ENCODE results near the gene ECE1. TPM values are rescaled to one million over a fixed set of nuclear protein-coding genes. Genes with fewer than 3 reads are reported as not detected.

Gene ECE1
- total and polyA plus RNA-seq, 2 of the 13 experiments (the other 11 are each of a cell fraction or from before 2014, with no cell fraction given), result 13.5 to 21.2 TPM

GRCh38 chr1:21329209-21329844 is 39.1 kb upstream of the ECE1 start (continued):
- TF ChIP-seq NCOR1 (IDR thresholded peaks at IDR 0.05; ENCODE audit: borderline replicate concordance, low read length) (peak; percentile 85; the same call in 1 of the 2 replicates), ZSCAN29 (CRISPR knock-in tag; conservative IDR thresholded peaks at IDR 0.05) (peak; percentile 78; the same call in 1 of the 2 replicates), ZBTB33 (CRISPR knock-in tag; IDR thresholded peaks at IDR 0.05) (peak; percentile 56; the same call in 1 of the 2 replicates), RARA (CRISPR knock-in tag; IDR thresholded peaks at IDR 0.05) (peak; percentile 91), THAP7 (CRISPR knock-in tag; IDR thresholded peaks at IDR 0.05) (no peak), GATAD1 (CRISPR knock-in tag; IDR thresholded peaks at IDR 0.05) (peak; percentile 67), KDM3A (CRISPR knock-in tag; IDR thresholded peaks at IDR 0.05; ENCODE audit: low read depth) (peak; percentile 54; the same call in 1 of the 2 replicates), NFIC (IDR thresholded peaks at IDR 0.05; ENCODE audit: low read length) (peak; percentile 51; the same call in 1 of the 2 replicates), ZFP1 (CRISPR knock-in tag; IDR thresholded peaks at IDR 0.05) (no peak), NCOA5 (CRISPR knock-in tag; IDR thresholded peaks at IDR 0.05) (no peak), ZNF335 (CRISPR knock-in tag; IDR thresholded peaks at IDR 0.05) (0 out of 2 replicates have a peak, but pooled peaks have one; percentile 37), KDM1A (CRISPR knock-in tag; IDR thresholded peaks at IDR 0.05) (peak; percentile 60; the same call in 1 of the 2 replicates), HIC2 (CRISPR knock-in tag; IDR thresholded peaks at IDR 0.05; ENCODE audit: low read depth) (0 out of 2 replicates have a peak, but pooled peaks have one; percentile 37), AHDC1 (CRISPR knock-in tag; IDR thresholded peaks at IDR 0.05; ENCODE audit: borderline replicate concordance) (peak; percentile 81; the same call in 1 of the 2 replicates), ZMYM3 (CRISPR knock-in tag; IDR thresholded peaks at IDR 0.05) (peak; percentile 86), DMAP1 (CRISPR knock-in tag; IDR thresholded peaks at IDR 0.05) (no peak), TMF1 (CRISPR knock-in tag; IDR thresholded peaks at IDR 0.05; ENCODE audit: low read depth) (no peak), MAZ (IDR thresholded peaks at IDR 0.05; ENCODE audit: borderline replicate concordance, low read depth, low read length) (no peak), MAZ (CRISPR knock-in tag; IDR thresholded peaks at IDR 0.05; ENCODE audit: low read depth) (peak; percentile 79; the same call in 1 of the 2 replicates), ZNF724P (CRISPR knock-in tag; IDR thresholded peaks at IDR 0.05; ENCODE audit: borderline replicate concordance) (no peak)

All from HepG2 (cell line).